ENCODE data around the gene HCCS.

- TF ChIP-seq CTCF (IDR thresholded peaks at IDR 0.05; ENCODE audit: poor library complexity) = no peak
- TF ChIP-seq EZH2 (IDR thresholded peaks at IDR 0.05; ENCODE audit: borderline replicate concordance) = no peak
- TF ChIP-seq EZH2phosphoT487 (IDR thresholded peaks at IDR 0.05; ENCODE audit: low read depth, severe bottlenecking, unreplicated experiment) = no peak
These were observed 46.1 kb upstream of the HCCS start for GRCh38 chrX:11064851-11065600.

Measured in hepatocyte (in vitro differentiated cells).